Measurements from ENCODE around the gene SCN1A. TPM values are rescaled to one million over a fixed set of nuclear protein-coding genes. Genes with fewer than 3 reads are reported as not detected.

Gene SCN1A
- total RNA-seq, 2 donors from 2014 or later = 0.05 TPM; not detected in 1

DNA sequence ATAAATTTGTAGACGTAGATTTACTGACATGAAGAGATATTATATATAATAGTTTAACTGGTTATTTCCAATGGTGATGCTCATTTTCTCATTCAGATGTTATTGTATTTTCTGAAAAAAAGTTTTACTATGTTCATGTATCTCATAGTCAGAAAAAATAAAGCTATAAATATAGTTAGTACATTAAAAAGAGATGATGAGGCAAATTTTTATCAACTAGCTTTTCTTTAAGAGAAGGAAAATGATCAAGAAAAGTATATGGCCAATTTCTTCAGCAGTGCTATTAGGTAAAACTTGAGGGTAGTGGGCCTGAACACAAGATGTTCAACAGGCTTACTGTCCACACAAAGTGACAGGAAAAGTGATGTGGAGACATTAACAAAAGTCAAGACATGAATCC lies 186.0 kb downstream of the SCN1A start:
- Histone ChIP-seq H3K9me3 (no peaks in the 10 kb centered on the region), H3K27ac (no peak overlapping the region), H3K4me3 (no peak overlapping the region), H3K27me3 (no peaks in the 10 kb centered on the region), H3K4me1 (no peaks in the 10 kb centered on the region), H3K9ac (ENCODE audit: low read depth in 2 of 2, low read length in 2 of 2) (no peak overlapping the region), H3K36me3 (no peaks in the 10 kb centered on the region)
- TF ChIP-seq, protein P1, sequence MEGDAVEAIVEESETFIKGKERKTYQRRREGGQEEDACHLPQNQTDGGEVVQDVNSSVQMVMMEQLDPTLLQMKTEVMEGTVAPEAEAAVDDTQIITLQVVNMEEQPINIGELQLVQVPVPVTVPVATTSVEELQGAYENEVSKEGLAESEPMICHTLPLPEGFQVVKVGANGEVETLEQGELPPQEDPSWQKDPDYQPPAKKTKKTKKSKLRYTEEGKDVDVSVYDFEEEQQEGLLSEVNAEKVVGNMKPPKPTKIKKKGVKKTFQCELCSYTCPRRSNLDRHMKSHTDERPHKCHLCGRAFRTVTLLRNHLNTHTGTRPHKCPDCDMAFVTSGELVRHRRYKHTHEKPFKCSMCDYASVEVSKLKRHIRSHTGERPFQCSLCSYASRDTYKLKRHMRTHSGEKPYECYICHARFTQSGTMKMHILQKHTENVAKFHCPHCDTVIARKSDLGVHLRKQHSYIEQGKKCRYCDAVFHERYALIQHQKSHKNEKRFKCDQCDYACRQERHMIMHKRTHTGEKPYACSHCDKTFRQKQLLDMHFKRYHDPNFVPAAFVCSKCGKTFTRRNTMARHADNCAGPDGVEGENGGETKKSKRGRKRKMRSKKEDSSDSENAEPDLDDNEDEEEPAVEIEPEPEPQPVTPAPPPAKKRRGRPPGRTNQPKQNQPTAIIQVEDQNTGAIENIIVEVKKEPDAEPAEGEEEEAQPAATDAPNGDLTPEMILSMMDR (IDR thresholded peaks at IDR 0.05) = no peak
- intact Hi-C loops (cut with DNase I) = no loop called here
- no peak for DNase-seq

DNA sequence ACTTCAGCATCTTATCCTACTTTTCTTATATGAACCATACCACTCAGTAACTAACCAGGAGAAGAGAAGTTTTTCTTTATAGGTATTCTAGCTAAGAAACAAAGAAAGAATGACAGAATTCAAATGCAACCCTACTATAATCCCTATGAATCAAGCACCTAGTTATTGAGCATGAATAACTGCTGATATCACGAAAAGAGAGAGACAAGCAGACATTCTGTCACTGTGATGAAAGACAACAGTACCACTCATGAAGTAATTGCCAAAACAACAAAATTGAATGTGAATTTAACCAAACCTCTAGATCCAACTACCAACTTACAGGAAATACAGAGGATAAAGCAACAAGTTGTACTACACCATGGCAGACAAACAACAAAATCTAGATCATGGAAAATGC lies 189.6 kb downstream of the SCN1A start:
- Histone ChIP-seq H3K4me1 (no peaks in the 10 kb centered on the region), H3K9ac (ENCODE audit: low read depth in 2 of 2, low read length in 2 of 2) (no peak overlapping the region), H3K4me3 (no peak overlapping the region), H3K27me3 (no peaks in the 10 kb centered on the region), H3K9me3 (no peaks in the 10 kb centered on the region), H3K36me3 (no peaks in the 10 kb centered on the region), H3K27ac (no peak overlapping the region)
- intact Hi-C loops (cut with DNase I) = loop anchor here (5.0 kb wide), 1 partner anchor 41 kb away; no protein-coding TSS in a partner anchor
- TF ChIP-seq, protein P1 (IDR thresholded peaks at IDR 0.05) = no peak
- no peak for DNase-seq

Other genes with a start within 250 kb of the SCN1A start
- 10 to 100 TPM; 10.2 to 13.2 TPM for gene TTC21B, start 174.2 kb downstream of the SCN1A start, total RNA-seq
- gene SCN9A, start 247.9 kb upstream of the SCN1A start, total RNA-seq = 10 to 100 TPM in 1 of 2 donors, 1 to 10 TPM in 1; 6.4 to 12.0 TPM

All from colonic mucosa (tissue), 4 donors.